ENCODE measurements around the gene FGF1. TPM values are rescaled to one million over a fixed set of nuclear protein-coding genes. Genes with fewer than 3 reads are reported as not detected.
A peak's percentile ranks its signal among the peaks of the same experiment; 100 is the strongest.

Gene FGF1
- total RNA-seq, 4 donors from 2014 or later: 0.38 to 5.4 (median 0.65) TPM

DNA sequence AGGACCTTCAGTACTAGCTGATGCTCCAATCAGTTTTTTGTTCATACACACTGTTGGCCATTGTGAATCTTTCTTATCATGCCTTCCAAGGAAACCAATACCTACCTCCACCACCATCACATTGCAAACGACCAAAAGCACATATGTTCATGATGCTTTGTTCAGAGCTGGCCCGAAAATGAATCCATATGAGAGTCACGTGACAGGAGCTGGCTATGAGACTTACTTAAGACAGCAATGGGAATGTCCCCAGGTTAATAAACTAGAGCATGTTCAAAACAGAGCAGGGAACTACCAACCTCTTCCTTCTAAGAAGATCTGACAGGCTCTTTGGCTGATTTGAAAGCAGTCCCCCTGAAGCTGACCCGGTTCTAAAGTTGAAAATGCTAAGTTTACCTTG, 93.5 kb downstream of the FGF1 start:
- intact Hi-C loops (cut with DNase I; ENCODE audit: low total_unique reads): no loop called here
- peak in 1 of 2 donors; percentile 48 for DNase-seq (ENCODE audit: low spot score in 2 of 2)
- TF ChIP-seq, protein P1, sequence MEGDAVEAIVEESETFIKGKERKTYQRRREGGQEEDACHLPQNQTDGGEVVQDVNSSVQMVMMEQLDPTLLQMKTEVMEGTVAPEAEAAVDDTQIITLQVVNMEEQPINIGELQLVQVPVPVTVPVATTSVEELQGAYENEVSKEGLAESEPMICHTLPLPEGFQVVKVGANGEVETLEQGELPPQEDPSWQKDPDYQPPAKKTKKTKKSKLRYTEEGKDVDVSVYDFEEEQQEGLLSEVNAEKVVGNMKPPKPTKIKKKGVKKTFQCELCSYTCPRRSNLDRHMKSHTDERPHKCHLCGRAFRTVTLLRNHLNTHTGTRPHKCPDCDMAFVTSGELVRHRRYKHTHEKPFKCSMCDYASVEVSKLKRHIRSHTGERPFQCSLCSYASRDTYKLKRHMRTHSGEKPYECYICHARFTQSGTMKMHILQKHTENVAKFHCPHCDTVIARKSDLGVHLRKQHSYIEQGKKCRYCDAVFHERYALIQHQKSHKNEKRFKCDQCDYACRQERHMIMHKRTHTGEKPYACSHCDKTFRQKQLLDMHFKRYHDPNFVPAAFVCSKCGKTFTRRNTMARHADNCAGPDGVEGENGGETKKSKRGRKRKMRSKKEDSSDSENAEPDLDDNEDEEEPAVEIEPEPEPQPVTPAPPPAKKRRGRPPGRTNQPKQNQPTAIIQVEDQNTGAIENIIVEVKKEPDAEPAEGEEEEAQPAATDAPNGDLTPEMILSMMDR (IDR thresholded peaks at IDR 0.05): no peak
- 70 to 80% methylated on average over 4 of the region's 4 CpGs for WGBS, 2 donors
- H3K4me3 ChIP-seq (ENCODE audit: low read depth, poor library complexity, severe bottlenecking): no peak overlapping the region

DNA sequence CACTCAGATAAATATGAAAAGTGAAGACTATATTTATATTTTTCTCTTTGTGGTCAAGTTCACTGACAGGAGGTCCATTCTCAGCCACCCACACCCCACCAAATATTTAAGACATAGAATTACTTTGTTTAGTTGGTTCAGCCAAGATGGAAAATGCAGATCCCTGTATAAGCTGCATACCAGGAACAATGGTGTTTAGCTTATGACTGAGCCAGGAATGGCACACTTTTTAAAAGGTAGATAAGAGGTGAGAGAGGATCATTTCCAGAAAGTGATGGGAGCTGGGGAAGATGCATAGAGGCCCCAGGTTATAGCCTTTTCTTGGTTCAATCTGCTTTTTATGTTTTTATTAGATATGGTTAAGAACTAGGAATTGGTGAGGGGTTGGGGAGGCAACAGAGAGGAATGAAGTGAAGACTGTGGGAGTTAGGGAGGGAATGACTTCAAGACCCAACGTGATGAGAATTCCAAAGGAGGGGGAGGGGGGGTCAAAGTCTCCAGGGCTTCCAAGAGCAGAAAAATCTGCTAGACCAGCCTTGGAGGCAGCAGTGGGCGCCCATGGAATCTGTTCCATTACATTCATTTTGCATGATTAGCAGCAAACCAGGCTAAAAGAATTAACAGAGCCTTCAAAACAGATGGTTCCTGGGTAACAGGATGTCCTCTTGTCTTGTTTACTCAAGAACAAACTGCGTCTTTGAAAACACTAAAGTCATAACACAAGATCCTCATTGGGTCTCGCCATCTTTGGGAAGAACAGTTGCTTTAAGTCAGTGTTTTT, 95.2 kb downstream of the FGF1 start:
- no peak overlapping the region for H3K4me3 ChIP-seq (ENCODE audit: low read depth, poor library complexity, severe bottlenecking)
- WGBS, 2 donors: 61 to 68% methylated on average over 4 of the region's 4 CpGs
- TF ChIP-seq POLR2A (IDR thresholded peaks at IDR 0.05): no peak
- TF ChIP-seq, protein P1 (IDR thresholded peaks at IDR 0.05): no peak
- intact Hi-C loops (cut with DNase I; ENCODE audit: low total_unique reads): no loop called here
- DNase-seq (ENCODE audit: low spot score in 2 of 2): peak in 1 of 2 donors; percentile 25

DNA sequence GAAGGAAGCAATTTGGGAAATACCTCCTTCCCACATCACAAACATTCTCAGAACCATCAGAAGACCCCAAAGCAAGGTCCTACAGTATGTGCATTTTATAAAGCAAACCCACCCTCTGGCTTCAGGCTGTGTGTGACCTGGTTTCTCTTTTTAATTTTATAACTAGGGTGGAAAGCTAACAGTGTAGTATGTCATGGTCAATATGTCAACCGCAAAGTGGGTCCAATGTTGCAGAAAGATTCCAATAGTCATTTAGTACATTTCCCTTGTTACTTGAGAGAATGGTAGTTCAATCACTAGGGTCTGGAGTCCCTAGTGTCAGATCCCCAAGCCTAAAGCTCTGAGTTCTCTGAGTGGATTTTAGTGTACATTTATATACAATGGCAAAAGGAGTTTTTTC, 96.2 kb downstream of the FGF1 start:
- DNase-seq (ENCODE audit: low spot score in 2 of 2): no peak
- no peak overlapping the region for H3K4me3 ChIP-seq (ENCODE audit: low read depth, poor library complexity, severe bottlenecking)
- intact Hi-C loops (cut with DNase I; ENCODE audit: low total_unique reads): no loop called here
- TF ChIP-seq, protein P1 (IDR thresholded peaks at IDR 0.05): no peak
- TF ChIP-seq POLR2A (IDR thresholded peaks at IDR 0.05): no peak
- 91 to 92% methylated on average over 1 of the region's 1 CpG for WGBS, 2 donors

DNA sequence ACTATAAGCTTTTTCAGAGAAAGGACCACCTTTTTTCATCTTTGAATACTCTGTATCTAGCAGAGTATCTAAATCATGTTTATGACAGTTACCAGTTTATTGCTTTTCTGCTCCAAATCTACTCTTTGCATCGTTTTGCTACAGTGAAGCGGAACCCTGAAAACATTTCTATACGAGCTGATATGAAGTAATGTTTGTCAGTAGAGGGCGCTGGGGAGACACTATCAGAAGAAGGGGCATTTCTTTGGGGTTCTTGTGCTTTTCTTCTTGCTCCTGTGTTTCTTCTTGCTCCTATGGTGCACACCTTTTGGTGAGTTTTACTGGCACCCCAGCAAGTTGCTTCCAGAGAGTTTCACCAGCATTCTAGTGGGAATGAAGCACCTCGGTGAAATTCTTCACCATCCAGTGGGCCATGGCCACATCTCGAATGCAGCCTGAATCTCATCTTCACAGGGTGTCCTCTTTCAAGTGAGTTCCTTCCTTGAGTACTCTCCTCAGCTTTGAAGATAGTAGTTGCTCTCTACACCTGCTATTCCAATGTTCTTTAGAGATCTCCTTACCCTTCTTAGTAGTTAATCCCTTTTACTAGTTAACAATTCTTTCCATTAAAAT, 98.4 kb downstream of the FGF1 start:
- TF ChIP-seq, protein P1 (IDR thresholded peaks at IDR 0.05): no peak
- TF ChIP-seq POLR2A (IDR thresholded peaks at IDR 0.05): no peak
- WGBS, 2 donors: 66 to 71% methylated on average over 6 of the region's 6 CpGs
- H3K4me3 ChIP-seq (ENCODE audit: low read depth, poor library complexity, severe bottlenecking): no peak overlapping the region
- intact Hi-C loops (cut with DNase I; ENCODE audit: low total_unique reads): no loop called here
- peak in 1 of 2 donors; percentile 29 for DNase-seq (ENCODE audit: low spot score in 2 of 2)

DNA sequence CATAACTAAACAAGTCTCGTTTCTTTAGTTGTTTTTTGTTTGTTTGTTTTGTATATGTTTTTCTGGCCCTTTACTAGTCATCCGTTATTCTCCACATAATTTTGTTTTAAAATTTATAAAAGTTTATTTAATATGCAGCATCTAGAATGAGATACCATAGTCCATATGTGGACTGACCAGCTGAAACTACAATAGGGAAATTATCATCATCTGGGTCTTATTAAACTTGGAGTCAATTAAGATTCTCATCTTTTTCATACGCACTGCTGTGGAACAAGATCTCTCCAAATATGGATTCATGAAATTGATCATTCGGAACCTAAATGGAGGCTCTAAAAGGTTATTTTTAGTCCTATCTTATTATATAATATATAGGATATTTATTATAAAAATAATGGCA, 99.3 kb downstream of the FGF1 start:
- intact Hi-C loops (cut with DNase I; ENCODE audit: low total_unique reads): no loop called here
- no peak for DNase-seq (ENCODE audit: low spot score in 2 of 2)
- TF ChIP-seq, protein P1 (IDR thresholded peaks at IDR 0.05): no peak
- no peak for TF ChIP-seq POLR2A (IDR thresholded peaks at IDR 0.05)
- H3K4me3 ChIP-seq (ENCODE audit: low read depth, poor library complexity, severe bottlenecking): no peak overlapping the region
- 88 to 91% methylated on average over 4 of the region's 4 CpGs for WGBS, 2 donors
